Measurements from ENCODE around the gene EPS8L1. TPM values are rescaled to one million over a fixed set of nuclear protein-coding genes. Genes with fewer than 3 reads are reported as not detected.
"Not testable (repeated sequence)": the region's sequence is repeated elsewhere in the genome, so short reads cannot be mapped to it uniquely, and the experiment has no call there.

Gene EPS8L1
- total RNA-seq, 1 experiment from 2014 or later, result 10.2 TPM

DNA sequence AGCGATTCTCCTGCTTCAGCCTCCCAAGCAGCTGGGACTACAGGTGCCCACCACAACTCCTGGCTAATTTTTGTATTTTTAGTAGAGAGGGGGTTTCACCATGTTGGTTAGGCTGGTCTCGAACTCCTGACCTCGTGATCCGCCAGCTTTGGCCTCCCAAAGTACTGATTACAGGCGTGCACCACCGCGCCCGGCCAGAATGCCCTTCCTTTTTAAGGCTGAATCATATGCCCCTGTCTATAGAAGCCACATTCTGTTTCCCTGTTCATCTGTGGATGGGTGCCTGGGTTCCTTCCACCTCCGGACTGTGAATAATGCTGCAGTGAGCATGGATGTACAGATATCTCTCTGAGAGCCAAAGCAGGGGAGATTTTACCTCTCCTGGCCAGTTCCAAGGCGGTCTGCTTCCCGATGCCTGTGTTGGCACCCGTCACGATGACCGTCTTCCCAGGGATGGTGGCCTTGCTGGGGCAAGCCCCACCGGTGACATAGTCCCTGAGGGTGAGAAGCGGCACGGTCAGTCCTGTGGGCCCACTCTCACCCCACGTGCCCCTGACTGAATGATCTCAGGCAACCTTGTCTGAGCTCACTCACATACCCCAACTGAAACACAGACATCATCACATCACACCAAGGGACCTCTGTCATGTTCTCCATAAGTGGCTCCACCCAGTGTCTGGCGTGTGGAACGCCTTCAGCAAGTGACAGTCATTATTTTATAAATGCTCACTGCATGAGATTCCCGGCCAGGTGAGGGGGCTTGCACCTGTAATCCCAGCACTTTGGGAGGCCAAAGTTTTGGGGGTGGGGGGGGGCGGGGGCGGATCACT, 16.7 kb upstream of the EPS8L1 start:
- H3K27ac ChIP-seq (ENCODE audit: low read depth, low read length, poor library complexity, severe bottlenecking), result no peak overlapping the region
- DNase-seq (ENCODE audit: low spot score), result peak; percentile 39
- POLR2A ChIA-PET (ENCODE audit: low non-redundant PET), result no interaction called here
- no peak for TF ChIP-seq EZH2 (IDR thresholded peaks at IDR 0.05; ENCODE audit: borderline replicate concordance, low read depth, low read length, poor library complexity, severe bottlenecking)
- TF ChIP-seq, protein P1, sequence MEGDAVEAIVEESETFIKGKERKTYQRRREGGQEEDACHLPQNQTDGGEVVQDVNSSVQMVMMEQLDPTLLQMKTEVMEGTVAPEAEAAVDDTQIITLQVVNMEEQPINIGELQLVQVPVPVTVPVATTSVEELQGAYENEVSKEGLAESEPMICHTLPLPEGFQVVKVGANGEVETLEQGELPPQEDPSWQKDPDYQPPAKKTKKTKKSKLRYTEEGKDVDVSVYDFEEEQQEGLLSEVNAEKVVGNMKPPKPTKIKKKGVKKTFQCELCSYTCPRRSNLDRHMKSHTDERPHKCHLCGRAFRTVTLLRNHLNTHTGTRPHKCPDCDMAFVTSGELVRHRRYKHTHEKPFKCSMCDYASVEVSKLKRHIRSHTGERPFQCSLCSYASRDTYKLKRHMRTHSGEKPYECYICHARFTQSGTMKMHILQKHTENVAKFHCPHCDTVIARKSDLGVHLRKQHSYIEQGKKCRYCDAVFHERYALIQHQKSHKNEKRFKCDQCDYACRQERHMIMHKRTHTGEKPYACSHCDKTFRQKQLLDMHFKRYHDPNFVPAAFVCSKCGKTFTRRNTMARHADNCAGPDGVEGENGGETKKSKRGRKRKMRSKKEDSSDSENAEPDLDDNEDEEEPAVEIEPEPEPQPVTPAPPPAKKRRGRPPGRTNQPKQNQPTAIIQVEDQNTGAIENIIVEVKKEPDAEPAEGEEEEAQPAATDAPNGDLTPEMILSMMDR (conservative IDR thresholded peaks at IDR 0.05; ENCODE audit: low read depth, low read length), result peak; percentile 35; the same call in 1 of the 2 replicates
- CTCF ChIA-PET, result no interaction called here
- no peaks in the 10 kb centered on the region for H3K9me3 ChIP-seq (ENCODE audit: low read depth, low read length, poor library complexity, severe bottlenecking)
- H3K4me1 ChIP-seq (ENCODE audit: insufficient read depth, low read length, poor library complexity, severe bottlenecking), result no peaks in the 10 kb centered on the region
- no peak overlapping the region for H3K4me3 ChIP-seq (ENCODE audit: low read depth, low read length, poor library complexity, severe bottlenecking)
- H3K27me3 ChIP-seq (replicated peaks; ENCODE audit: insufficient read depth, low read depth, low read length, poor library complexity), result no peaks in the 10 kb centered on the region
- H3K36me3 ChIP-seq (ENCODE audit: insufficient read depth, low read length, poor library complexity, severe bottlenecking), result peaks cover 41% of the 10 kb centered on the region
- no TSS peak for BruUV-seq (replicated peaks)
- intact Hi-C loops (cut with micrococcal nuclease; ENCODE audit: unreplicated experiment), result no loop called here

DNA sequence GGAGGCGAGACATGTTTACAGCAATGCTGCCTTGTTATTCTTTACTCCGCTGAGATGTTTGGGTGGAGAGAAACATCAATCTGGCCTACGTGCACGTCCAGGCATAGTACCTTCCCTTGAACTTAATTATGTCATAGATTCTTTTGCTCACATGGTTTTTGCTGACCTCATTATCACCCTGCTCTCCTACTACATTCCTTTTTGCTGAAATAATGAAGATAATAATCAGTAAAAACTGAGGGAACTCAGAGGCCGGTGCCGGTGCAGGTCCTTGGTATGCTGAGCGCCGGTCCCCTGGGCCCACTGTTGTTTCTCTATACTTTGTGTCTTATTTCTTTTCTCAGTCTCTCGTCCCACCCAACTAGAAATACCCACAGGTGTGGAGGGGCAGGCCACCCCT, 15.4 kb upstream of the EPS8L1 start:
- H3K27me3 ChIP-seq (replicated peaks; ENCODE audit: insufficient read depth, low read depth, low read length, poor library complexity); DNase-seq (ENCODE audit: low spot score); POLR2A ChIA-PET (ENCODE audit: low non-redundant PET); H3K27ac ChIP-seq (ENCODE audit: low read depth, low read length, poor library complexity, severe bottlenecking); intact Hi-C loops (cut with micrococcal nuclease; ENCODE audit: unreplicated experiment); H3K4me3 ChIP-seq (ENCODE audit: low read depth, low read length, poor library complexity, severe bottlenecking); CTCF ChIA-PET; H3K4me1 ChIP-seq (ENCODE audit: insufficient read depth, low read length, poor library complexity, severe bottlenecking); H3K9me3 ChIP-seq (ENCODE audit: low read depth, low read length, poor library complexity, severe bottlenecking): not testable (repeated sequence)
- H3K36me3 ChIP-seq (ENCODE audit: insufficient read depth, low read length, poor library complexity, severe bottlenecking), result peaks cover 33% of the 10 kb centered on the region
- BruUV-seq (replicated peaks), result TSS peak; percentile 23

DNA sequence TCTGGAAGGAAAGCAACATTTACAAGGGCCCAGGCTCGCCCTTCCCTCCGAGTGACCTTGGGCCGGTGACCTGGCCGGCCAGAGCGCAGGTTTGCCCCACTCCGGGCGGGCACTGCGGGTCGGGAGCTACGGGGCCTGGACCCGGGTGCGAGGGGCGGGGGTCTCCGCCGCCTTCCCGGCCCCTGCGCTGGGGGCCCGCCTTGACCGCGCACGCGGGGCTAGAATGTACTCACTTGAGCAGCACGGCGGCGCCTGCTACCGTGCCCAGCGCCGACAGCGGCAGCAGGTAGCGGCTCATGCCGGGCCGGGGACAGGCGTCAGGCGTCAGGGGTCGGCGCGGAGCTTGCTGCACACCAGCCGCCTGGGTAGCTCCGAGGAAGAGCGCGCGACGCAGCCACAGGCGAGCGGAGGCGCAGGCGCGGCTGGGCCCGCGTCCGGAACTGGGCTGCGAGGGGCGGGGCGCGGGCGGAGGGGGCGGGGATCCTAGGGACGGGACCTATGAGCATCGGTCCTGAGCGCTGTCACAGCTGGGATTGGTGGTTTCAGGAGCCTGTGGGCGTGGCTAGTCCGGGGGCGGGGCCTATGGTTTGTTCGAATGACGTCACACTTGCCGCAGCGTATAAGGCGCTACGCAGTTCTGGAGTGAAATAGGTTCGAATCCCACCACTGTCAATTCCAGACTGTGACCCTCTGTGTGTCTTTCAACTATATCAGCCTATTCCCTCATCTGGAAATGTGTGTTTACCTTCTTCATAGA, 12.8 kb upstream of the EPS8L1 start, which contains the start of gene RDH13:
RDH13 (minus strand) TSS at position 414 of the 757 bp plus-strand sequence; CDS start at position 298, 116 bp downstream.
- peak; percentile 97 for DNase-seq (ENCODE audit: low spot score)
- POLR2A ChIA-PET (ENCODE audit: low non-redundant PET), result interaction anchor here (0.6 kb wide), 1 partner anchor 11 kb away, joined by 3 read pairs; no protein-coding TSS in a partner anchor
- intact Hi-C loops (cut with micrococcal nuclease; ENCODE audit: unreplicated experiment), result no loop called here
- TF ChIP-seq EZH2 (IDR thresholded peaks at IDR 0.05; ENCODE audit: borderline replicate concordance, low read depth, low read length, poor library complexity, severe bottlenecking), result no peak
- TF ChIP-seq, protein P1 (conservative IDR thresholded peaks at IDR 0.05; ENCODE audit: low read depth, low read length), result no peak
- Histone ChIP-seq H3K9me3 (ENCODE audit: low read depth, low read length, poor library complexity, severe bottlenecking) (no peaks in the 10 kb centered on the region), H3K4me3 (ENCODE audit: low read depth, low read length, poor library complexity, severe bottlenecking) (peak within 1 kb of the TSS; percentile 97), H3K4me1 (ENCODE audit: insufficient read depth, low read length, poor library complexity, severe bottlenecking) (no peaks in the 10 kb centered on the region), H3K27ac (ENCODE audit: low read depth, low read length, poor library complexity, severe bottlenecking) (peak within 1 kb of the TSS; percentile 84), H3K27me3 (replicated peaks; ENCODE audit: insufficient read depth, low read depth, low read length, poor library complexity) (peaks cover 24% of the 10 kb centered on the region), H3K36me3 (ENCODE audit: insufficient read depth, low read length, poor library complexity, severe bottlenecking) (peaks cover 12% of the 10 kb centered on the region)
- BruUV-seq (replicated peaks), result no TSS peak
- CTCF ChIA-PET, result interaction anchor here (0.6 to 0.8 kb wide), 2 partner anchors 17 to 22 kb away, joined by 4 to 6 read pairs; no protein-coding TSS in a partner anchor
